HG03135 (cell line): ENCODE results near the gene WAS.
"Not testable (repeated sequence)": the region's sequence is repeated elsewhere in the genome, so short reads cannot be mapped to it uniquely, and the experiment has no call there.

ENCODE experiments used
- ATAC-seq: cut with Tn5 transposase; IDR thresholded peaks from one replicate; pipeline ENCODE4 v1.9.1; 2021; ENCODE audit warnings: mild to moderate bottlenecking, moderate library complexity; ENCODE audit not compliant: unreplicated experiment

WAS gene

GRCh38 chrX:48683411-48683982, at the start of gene WAS:
WAS (plus strand) TSS chrX:48683799; CDS start chrX:48683854, 55 bp downstream.
- ATAC-seq = peak; percentile 71

- ATAC-seq = no peak
Measured at GRCh38 chrX:48636301-48636700, 47.3 kb upstream of the WAS start.

DNA sequence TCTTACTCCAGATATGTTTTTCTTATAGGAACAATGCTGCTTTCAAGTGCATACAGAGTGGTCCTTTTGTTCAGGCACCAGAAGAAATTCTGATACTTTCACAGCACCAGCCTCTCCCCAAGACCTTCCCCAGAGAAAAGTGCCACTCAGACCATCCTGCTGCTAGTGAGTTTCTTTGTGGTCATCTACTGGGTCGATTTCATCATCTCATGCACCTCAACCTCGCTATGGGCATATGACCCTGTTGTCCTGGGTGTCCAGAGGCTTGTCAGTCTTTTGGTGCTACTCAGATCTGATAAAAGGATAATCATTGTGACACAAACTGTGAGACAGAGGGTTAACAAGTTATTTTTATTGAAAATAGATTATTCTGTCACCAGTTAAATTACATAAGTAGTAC, 46.8 kb upstream of the WAS start:
- ATAC-seq = no peak

- no peak for ATAC-seq
Measured at GRCh38 chrX:48645669-48646068, 37.9 kb upstream of the WAS start.

- ATAC-seq = no peak
Measured at GRCh38 chrX:48648336-48648751, 35.3 kb upstream of the WAS start.

DNA sequence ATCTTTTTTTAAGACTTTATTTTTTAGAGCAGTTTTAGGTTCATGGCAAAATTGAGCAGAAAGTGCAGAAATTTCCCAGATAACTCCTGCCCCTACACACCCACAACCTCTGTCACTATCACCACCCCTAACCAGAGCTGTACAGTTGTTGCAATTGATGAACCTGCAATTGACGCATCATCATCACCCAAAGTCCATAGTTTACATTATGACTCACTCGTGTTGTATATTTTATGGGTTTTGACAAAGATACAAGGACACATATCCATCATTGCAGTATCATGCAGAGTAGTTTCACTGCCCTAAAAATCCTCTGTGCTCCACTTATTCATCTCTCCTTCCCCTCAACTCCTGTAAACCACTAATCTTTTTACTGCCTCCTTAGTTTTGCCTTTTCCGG, 34.5 kb upstream of the WAS start:
- no peak for ATAC-seq

DNA sequence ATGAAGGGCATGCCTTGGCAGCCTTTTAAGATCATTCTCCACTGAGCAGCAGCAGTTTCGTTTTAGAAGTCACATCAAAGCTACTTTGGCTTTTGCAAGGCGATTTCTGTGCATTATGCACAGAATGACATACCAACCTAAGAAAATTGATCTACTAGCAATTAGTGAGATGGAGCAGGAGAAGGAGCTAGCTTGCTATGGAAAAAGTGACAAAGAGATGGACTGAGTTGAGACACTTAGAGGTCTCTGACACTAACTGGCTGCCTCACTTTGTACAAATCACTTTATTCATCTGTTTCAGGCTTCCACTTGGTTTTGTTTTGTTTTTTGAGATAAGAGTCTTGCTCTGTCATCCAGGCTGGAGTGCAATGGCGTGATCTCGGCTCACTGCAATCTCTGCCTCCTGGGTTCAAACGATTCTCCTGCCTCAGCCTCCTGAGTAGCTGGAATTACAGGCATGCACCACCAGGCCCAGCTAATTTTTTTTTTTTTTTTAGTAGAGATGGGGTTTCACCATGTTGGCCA, 31.5 kb upstream of the WAS start:
- not testable (repeated sequence) for ATAC-seq

DNA sequence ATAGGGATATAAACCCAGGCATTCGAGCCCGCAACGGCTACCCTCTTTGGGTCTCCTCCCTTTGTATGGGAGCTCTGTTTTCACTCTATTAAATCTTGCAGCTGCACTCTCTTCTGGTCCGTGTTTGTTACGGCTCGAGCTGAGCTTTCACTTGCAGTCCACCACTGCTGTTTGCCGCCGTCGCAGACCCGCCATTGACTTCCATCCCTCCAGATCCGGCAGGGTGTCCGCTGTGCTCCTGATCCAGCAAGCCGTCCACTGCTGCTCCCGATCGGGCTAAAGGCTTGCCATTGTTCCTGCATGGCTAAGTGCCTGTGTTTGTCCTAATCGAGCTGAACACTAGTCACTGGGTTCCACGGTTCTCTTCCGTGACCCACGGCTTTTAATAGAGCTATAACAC, 28.9 kb upstream of the WAS start:
- not testable (repeated sequence) for ATAC-seq

DNA sequence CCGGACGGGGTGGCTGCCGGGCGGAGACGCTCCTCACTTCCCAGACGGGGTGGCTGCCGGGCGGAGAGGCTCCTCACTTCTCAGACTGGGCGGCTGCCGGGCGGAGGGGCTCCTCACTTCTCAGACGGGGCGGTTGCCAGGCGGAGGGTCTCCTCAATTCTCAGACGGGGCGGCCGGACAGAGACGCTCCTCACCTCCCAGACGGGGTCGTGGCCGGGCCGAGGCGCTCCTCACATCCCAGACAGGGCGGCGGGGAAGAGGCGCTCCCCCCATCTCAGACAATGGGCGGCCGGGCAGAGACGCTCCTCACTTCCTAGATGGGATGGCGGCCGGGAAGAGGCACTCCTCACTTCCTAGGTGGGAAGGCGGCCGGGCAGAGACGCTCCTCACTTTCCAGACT, 23.9 kb upstream of the WAS start:
- ATAC-seq = not testable (repeated sequence)

DNA sequence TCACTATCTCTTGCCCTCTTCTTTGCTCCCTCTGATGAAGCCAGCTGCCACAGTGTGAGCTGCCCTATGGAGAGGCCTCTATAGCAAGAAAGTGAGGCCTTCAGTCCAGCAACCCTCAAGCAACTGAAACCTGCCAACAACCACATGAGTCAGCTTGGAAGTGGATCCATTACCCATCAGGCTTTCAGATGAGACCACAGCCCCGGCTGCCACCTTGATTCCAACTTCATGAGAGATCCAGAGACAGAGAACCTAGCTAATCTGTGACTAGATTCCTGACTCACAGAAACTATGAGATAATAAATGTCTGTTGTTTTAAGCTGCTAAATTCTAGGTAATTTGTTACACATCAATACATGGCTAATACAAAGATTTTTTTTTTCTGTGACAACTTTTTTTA, 20.4 kb upstream of the WAS start:
- no peak for ATAC-seq

DNA sequence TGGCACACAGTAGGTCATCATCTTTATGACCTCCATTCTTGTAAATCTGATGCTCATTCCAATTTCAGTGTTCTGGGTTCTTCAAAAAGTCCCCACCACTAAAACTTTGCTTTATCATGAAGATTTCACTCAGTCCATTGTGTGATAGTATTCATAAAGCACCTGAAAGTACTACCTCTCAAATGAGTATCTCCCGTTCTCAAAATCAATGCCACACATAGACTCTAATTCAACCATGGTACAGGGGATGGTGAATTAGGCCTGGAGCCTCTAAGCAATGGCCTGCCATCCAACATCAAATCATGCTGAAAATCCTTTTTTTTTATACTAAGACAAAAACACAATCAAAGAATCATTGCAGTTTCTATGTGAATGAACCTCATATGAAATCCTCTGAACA, 19.4 kb upstream of the WAS start:
- ATAC-seq = no peak

DNA sequence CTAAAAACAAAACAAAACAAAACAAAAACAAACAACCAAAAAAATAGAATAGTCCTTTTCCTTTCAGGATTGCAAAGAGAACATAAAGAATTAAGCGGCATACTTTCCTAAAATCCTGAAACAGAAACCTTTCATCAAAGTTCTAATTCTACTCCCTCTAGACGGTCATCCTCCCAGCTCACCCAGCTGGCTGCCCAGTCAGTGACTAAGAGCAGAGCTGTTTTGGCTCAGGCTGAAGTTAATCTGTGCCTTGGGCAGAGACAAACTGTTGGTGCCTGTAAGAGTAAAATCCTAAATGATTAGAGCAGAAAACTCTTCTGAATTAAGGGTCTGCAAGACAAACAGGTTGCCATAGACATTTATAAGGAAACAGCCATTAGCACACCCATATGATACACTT, 17.6 kb upstream of the WAS start:
- ATAC-seq = no peak

DNA sequence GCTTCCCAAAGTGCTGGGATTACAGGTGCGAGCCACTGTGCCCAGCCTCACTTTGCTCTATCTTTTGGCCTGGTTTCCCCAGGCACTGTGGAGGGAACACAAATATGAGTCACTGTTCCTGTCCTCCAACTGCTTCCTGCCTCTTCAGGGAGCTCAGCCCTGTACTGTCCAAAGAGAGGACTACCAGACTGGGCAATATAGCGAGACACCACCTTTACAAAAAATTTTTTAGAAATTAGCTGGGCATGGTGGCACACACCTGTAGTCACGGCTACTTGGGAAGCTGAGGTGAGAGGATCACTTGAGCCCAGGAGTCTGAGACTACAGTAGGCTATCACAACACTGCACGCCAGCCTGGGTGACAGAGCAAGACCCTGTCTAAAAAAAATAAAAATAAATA, 16.9 kb upstream of the WAS start:
- ATAC-seq = no peak

DNA sequence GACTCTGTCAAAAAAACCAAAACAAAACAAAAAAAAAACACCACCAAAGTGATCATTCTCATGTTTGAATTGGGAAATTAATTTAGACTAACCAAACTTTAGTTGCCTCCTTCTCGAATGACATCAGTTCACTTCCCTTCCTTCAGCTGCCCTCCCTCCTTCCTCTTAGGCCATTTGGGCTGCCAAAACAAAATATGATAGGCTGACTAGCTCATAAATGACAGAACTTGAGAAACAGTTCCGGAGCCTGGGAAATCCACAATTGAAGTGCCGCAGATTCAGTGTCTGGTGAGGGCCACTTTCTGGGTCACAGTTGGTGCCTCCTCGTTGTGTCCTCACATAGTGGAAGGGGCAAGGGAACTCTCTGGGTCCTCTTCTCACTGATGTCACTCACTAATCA, 16.1 kb upstream of the WAS start:
- ATAC-seq = no peak

GRCh38 chrX:48668187-48668586, 15.4 kb upstream of the WAS start:
- not testable (repeated sequence) for ATAC-seq

GRCh38 chrX:48676106-48676892, 7.3 kb upstream of the WAS start:
- ATAC-seq = peak; percentile 88

DNA sequence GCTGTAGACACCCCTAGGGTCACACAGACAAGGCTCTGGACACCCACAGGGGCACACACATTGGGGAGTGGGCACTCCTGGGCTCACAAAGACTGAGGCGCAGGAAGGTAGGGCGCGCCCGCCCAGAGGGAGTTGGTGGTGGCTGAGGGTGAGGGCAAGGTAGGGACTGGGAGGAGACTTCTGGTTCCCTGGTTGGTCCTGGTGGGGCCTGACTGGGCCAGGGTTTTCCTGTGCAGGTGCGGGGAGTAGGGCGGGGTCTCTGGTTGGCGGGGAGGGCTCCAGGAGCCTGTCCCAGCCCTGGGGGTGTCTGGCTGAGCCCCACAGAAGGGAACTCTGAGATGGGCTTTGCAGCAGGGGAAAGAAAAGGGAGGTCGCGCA, 6.7 kb upstream of the WAS start:
- peak; percentile 10 for ATAC-seq

GRCh38 chrX:48677516-48677915, 6.1 kb upstream of the WAS start:
- ATAC-seq = no peak

- ATAC-seq = not testable (repeated sequence)
Measured at GRCh38 chrX:48680467-48680866, 3.1 kb upstream of the WAS start.

GRCh38 chrX:48680925-48681324, 2.7 kb upstream of the WAS start:
- not testable (repeated sequence) for ATAC-seq

DNA sequence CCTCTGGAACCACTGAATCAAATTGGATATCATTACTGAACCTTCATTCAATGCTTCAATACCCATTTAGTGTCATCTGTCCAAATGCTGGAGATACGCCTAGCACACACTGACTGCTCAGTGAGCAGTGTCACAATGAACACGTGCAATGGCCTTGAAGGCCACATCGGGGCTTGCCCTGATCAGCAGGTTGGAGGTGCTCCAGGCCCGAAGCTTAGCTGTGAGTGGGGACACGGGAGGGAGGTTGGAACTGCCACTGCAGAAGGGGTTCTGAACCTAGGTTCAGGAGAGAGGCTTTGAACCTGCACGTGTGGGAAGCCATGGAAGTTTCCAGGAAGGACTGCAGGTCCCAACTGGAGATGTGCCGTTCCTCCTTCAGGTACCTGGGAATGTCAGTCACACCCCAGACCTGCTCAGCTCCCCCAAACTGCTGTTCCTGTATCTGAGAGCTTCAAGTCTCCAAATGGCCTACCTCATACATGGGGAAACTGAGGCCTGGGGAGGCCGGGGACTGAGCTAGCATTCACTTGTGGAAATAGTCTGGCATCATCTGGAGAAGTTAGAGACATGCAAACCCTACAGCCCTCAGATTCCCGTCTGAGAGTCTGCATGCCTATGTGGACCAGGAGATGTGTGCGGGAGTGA, 1.9 kb upstream of the WAS start:
- ATAC-seq = no peak

- ATAC-seq = not testable (repeated sequence)
Measured at GRCh38 chrX:48682795-48683194, 804 bp upstream of the WAS start.
